ENCODE data around the gene TMEM179. TPM values are rescaled to one million over a fixed set of nuclear protein-coding genes. Genes with fewer than 3 reads are reported as not detected.
A peak's percentile ranks its signal among the peaks of the same experiment; 100 is the strongest.
"Not testable (repeated sequence)": the region's sequence is repeated elsewhere in the genome, so short reads cannot be mapped to it uniquely, and the experiment has no call there.

The TMEM179 gene
- total RNA-seq, 1 donor from 2014 or later, result not detected

DNA sequence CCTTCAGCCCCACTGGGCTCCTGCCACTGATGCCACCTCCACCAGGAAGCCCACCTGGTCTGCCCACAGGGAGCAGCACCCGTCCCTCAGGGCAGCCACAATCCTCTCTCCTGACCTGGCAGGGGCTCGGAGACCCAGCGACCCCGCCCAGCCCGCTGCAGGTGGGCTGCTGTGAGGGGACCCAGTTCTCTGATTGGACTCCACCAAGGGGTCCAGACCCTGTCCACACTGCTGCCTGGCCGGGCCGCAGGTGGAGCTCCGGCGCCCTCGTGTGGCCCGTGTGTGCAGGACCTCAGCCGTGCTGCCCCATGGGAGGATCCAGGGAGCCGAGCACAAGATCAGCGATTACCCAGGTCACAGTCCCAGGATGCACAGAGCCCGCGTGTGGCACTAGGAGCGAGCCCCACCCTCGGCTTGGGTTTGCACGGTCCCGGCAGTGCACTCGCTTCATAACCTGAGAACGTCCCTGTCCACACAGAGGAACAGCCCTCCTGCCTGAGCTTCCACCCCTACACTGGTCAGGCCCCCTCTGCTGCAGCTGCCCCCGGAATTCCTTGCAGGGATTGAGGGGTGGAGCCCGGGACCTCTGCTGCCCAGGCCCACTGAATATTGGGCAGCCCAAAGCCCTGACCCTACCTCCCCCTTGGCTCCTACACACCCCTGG, 35.4 kb upstream of the TMEM179 start:
- DNase-seq (peak; percentile 62), ATAC-seq (peak; percentile 83 to 86)
- peaks cover 28% of the 10 kb centered on the region for H3K27me3 ChIP-seq (ENCODE audit: low read depth)
- H3K4me1 ChIP-seq, result peaks cover 5% of the 10 kb centered on the region
- H3K27ac ChIP-seq, result no peak overlapping the region
- TF ChIP-seq, protein P1, sequence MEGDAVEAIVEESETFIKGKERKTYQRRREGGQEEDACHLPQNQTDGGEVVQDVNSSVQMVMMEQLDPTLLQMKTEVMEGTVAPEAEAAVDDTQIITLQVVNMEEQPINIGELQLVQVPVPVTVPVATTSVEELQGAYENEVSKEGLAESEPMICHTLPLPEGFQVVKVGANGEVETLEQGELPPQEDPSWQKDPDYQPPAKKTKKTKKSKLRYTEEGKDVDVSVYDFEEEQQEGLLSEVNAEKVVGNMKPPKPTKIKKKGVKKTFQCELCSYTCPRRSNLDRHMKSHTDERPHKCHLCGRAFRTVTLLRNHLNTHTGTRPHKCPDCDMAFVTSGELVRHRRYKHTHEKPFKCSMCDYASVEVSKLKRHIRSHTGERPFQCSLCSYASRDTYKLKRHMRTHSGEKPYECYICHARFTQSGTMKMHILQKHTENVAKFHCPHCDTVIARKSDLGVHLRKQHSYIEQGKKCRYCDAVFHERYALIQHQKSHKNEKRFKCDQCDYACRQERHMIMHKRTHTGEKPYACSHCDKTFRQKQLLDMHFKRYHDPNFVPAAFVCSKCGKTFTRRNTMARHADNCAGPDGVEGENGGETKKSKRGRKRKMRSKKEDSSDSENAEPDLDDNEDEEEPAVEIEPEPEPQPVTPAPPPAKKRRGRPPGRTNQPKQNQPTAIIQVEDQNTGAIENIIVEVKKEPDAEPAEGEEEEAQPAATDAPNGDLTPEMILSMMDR (IDR thresholded peaks at IDR 0.05), result peak; percentile 89
- no peaks in the 10 kb centered on the region for H3K9me3 ChIP-seq
- H3K4me3 ChIP-seq, result no peak overlapping the region
- H3K36me3 ChIP-seq, result no peaks in the 10 kb centered on the region
- intact Hi-C loops (cut with DNase I), result no loop called here

DNA sequence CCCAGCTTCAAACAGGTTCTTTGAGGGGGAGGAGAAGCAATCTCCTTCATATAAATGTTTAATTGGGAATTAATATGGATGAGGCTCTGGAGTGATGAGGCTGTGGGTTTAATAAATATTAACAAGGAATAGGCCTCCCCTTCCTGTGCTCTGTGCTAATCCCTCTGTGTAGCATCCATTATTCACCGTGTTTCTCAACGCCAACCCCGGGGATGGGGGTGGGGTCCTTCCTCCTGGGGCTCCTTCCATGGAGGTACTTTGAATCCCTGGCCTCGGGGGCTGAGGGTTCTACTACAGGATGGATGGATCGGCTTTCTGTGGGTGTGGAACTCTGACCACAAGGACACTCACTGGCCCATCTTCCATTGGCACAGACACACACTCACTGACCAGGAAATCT, 34.9 kb upstream of the TMEM179 start:
- Histone ChIP-seq H3K27me3 (ENCODE audit: low read depth) (peaks cover 33% of the 10 kb centered on the region), H3K9me3 (no peaks in the 10 kb centered on the region), H3K36me3 (no peaks in the 10 kb centered on the region), H3K4me1 (peaks cover 5% of the 10 kb centered on the region), H3K4me3 (no peak overlapping the region), H3K27ac (no peak overlapping the region)
- ATAC-seq (no peak), DNase-seq (no peak)
- TF ChIP-seq, protein P1 (IDR thresholded peaks at IDR 0.05), result no peak
- intact Hi-C loops (cut with DNase I), result no loop called here

DNA sequence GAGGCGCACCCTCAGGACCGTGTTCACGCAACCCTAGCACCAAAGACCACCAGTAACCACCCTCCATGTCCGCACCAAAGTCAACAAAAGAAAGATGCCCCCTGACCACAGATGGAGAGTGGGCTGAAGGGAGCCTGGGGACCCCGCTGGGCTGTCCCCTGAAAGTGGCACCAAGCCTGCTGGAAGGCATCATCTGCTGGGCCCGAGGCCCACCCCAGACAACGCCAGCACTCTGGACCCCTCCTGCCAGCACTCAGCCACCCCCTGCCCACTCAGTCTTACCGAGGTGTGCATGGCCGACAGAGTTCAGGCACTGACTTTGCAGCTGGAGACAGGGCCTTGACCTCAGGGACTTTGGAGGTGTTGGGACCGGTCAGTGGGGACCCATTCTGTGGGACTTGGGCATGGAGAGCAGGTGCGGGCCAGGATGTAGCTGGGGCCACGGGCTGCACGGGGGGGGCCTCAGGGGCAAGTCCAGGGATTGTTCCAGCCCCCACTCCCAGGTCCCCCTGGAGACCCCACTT, 34.4 kb upstream of the TMEM179 start:
- ATAC-seq (no peak), DNase-seq (no peak)
- no peaks in the 10 kb centered on the region for H3K9me3 ChIP-seq
- H3K27ac ChIP-seq, result no peak overlapping the region
- peaks cover 38% of the 10 kb centered on the region for H3K27me3 ChIP-seq (ENCODE audit: low read depth)
- no peaks in the 10 kb centered on the region for H3K36me3 ChIP-seq
- TF ChIP-seq, protein P1 (IDR thresholded peaks at IDR 0.05), result no peak
- H3K4me1 ChIP-seq, result peaks cover 5% of the 10 kb centered on the region
- intact Hi-C loops (cut with DNase I), result no loop called here
- no peak overlapping the region for H3K4me3 ChIP-seq

DNA sequence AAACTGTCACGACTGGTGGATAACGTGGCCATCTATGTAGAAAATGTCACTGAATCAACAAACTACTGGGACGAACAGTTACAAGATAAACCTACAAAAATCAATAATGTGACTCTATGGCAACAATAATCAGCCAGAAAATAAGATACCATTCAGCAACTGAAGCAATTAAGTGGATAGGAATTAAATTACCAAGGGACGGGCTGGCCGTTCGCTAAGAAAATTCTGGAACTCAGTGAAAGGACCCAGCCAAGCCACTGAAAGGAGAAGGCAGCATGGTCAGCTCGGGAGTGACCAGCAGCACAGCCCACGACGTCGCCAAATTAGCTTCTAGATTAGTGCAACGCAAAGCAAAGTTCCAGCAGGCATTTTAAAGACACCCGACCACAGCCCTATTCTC, 33.6 kb upstream of the TMEM179 start:
- TF ChIP-seq, protein P1 (IDR thresholded peaks at IDR 0.05), result no peak
- H3K27me3 ChIP-seq (ENCODE audit: low read depth), result peaks cover 42% of the 10 kb centered on the region
- no peak overlapping the region for H3K4me3 ChIP-seq
- no peak overlapping the region for H3K27ac ChIP-seq
- H3K4me1 ChIP-seq, result peaks cover 5% of the 10 kb centered on the region
- DNase-seq (no peak), ATAC-seq (no peak)
- no peaks in the 10 kb centered on the region for H3K36me3 ChIP-seq
- H3K9me3 ChIP-seq, result no peaks in the 10 kb centered on the region
- intact Hi-C loops (cut with DNase I), result no loop called here

DNA sequence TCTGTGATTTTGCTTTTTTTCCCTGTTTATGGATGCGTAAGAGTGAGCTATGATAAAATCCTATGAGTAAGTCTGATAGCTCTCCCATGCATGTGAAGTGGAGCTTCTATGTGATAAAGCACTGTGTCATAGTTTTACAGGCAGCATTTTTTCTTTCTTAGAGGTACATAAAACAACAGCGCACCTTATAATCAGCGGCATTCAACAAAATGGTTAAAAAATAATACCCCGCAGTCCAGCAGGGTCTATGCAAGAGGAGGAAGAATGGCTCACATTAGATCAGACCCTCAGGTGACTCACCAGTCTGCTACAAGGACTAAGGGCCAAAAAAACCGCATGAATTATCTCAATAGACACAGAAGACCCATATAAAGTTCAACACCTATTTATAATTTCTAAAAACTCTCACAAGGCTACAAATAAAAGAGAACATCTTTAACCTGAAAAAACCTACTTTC, 33.0 kb upstream of the TMEM179 start:
- H3K36me3 ChIP-seq, result no peaks in the 10 kb centered on the region
- no peak overlapping the region for H3K4me3 ChIP-seq
- H3K4me1 ChIP-seq, result peaks cover 5% of the 10 kb centered on the region
- no peak overlapping the region for H3K27ac ChIP-seq
- peaks cover 42% of the 10 kb centered on the region for H3K27me3 ChIP-seq (ENCODE audit: low read depth)
- ATAC-seq (no peak), DNase-seq (no peak)
- TF ChIP-seq, protein P1 (IDR thresholded peaks at IDR 0.05), result no peak
- intact Hi-C loops (cut with DNase I), result no loop called here
- H3K9me3 ChIP-seq, result no peaks in the 10 kb centered on the region

DNA sequence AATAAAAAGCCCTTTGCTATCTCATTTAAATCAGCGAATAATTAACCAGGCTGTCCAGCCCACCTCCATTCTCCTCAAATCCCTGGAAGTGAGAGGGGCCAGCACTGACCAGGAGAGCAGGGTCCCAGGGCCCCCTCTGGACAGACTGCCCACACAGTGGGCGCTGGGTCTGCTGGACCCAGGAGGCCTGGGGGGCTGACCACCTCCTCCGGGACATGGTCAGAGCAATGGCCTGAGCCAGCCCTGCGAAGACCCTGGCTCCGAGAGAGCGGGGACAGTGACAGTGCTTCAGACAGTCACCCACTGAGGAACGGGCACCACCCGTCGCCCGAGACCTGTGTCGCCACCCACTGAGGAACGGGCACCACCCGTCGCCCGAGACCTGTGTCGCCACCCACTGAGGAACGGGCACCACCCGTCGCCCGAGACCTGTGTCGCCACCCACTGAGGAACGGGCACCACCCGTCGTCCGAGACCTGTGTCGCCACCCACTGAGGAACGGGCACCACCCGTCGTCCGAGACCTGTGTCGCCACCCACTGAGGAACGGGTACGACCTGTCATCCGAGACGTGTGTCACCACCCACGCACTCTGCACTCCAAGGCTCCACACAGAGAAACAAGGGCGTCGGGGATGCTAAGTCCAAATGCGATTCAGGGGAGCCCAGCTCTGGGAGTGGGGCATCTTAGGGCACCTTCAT, 32.4 kb upstream of the TMEM179 start:
- H3K36me3 ChIP-seq; H3K27ac ChIP-seq; intact Hi-C loops (cut with DNase I); H3K9me3 ChIP-seq; H3K4me1 ChIP-seq; DNase-seq; H3K4me3 ChIP-seq; ATAC-seq: not testable (repeated sequence)
- peaks cover 44% of the 10 kb centered on the region for H3K27me3 ChIP-seq (ENCODE audit: low read depth)

Data from lower lobe of right lung (tissue), 2 donors.